ENCODE measurements around the gene FYN. TPM values are rescaled to one million over a fixed set of nuclear protein-coding genes. Genes with fewer than 3 reads are reported as not detected.

Gene FYN
- total RNA-seq, 1 experiment from 2014 or later, result 7.2 TPM

DNA sequence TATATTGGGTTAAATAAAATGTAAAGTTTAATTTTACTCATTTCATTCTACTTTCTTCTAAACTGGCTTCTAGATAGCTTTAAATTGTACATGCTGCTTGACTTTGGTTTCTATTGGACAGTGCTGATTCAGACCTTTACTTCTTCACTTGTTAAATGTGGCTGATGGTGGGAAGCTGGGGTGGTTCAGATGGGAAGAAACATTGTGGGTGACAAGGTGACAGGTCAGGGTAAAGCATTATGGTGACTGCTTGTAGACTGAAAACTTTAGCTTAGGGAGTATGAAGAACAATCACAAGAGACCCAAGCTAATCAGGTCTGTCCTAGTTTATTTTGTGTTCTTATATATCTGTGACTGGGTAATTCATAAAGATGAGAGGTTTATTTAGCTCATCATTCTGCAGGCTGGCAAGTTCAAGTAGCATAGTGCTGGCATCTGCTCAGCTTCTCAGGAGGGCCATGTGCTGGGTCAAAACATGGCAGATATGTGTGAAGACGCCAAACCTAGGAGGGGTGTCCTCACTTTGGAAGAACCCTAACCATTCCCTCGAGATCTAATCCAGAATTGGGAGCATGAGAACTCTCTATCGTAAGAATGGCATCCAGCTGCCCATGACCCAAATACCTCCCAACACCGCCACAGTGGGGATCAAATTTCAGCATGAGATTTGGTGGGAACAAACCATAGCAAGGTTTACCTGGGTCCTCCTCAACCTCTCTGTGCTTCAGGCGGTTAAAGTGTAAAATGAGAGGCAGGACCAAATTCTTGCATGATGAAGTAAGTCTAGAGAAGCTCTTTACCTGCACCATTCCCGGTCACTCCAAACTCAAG lies 102.8 kb downstream of the FYN start:
- no peak overlapping the region for H3K27ac Mint-ChIP-seq (ENCODE audit: unreplicated experiment)
- H3K4me3 Mint-ChIP-seq (ENCODE audit: unreplicated experiment), result no peak overlapping the region
- BruUV-seq (replicated peaks), result no TSS peak
- H3K36me3 ChIP-seq (ENCODE audit: control insufficient read depth, insufficient read depth, low read length), result no peaks in the 10 kb centered on the region
- intact Hi-C loops (cut with micrococcal nuclease; ENCODE audit: unreplicated experiment), result no loop called here
- DNase-seq, result no peak
- no peaks in the 10 kb centered on the region for H3K27me3 ChIP-seq (replicated peaks; ENCODE audit: control insufficient read depth, insufficient read depth, low read length)
- H3K36me3 Mint-ChIP-seq (ENCODE audit: insufficient read depth, unreplicated experiment), result no peaks in the 10 kb centered on the region
- TF ChIP-seq, protein P1, sequence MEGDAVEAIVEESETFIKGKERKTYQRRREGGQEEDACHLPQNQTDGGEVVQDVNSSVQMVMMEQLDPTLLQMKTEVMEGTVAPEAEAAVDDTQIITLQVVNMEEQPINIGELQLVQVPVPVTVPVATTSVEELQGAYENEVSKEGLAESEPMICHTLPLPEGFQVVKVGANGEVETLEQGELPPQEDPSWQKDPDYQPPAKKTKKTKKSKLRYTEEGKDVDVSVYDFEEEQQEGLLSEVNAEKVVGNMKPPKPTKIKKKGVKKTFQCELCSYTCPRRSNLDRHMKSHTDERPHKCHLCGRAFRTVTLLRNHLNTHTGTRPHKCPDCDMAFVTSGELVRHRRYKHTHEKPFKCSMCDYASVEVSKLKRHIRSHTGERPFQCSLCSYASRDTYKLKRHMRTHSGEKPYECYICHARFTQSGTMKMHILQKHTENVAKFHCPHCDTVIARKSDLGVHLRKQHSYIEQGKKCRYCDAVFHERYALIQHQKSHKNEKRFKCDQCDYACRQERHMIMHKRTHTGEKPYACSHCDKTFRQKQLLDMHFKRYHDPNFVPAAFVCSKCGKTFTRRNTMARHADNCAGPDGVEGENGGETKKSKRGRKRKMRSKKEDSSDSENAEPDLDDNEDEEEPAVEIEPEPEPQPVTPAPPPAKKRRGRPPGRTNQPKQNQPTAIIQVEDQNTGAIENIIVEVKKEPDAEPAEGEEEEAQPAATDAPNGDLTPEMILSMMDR (IDR thresholded peaks at IDR 0.05; ENCODE audit: insufficient read depth in 1 of 2, low read depth in 1 of 2, low read length in 1 of 2, severe bottlenecking in 1 of 2, unreplicated experiment in 1 of 2), result no peak
- ChIA-PET POLR2A (no interaction called here), CTCF (no interaction called here)
- no peaks in the 10 kb centered on the region for H3K9me3 ChIP-seq
- H3K9me3 Mint-ChIP-seq (ENCODE audit: unreplicated experiment), result no peaks in the 10 kb centered on the region
- no peaks in the 10 kb centered on the region for H3K4me1 Mint-ChIP-seq (ENCODE audit: low read depth, unreplicated experiment)
- H3K4me3 ChIP-seq (ENCODE audit: low read depth, low read length), result no peak overlapping the region
- H3K4me1 ChIP-seq, result no peaks in the 10 kb centered on the region
- H3K27me3 Mint-ChIP-seq (ENCODE audit: insufficient read depth, unreplicated experiment), result peaks cover 11% of the 10 kb centered on the region

DNA sequence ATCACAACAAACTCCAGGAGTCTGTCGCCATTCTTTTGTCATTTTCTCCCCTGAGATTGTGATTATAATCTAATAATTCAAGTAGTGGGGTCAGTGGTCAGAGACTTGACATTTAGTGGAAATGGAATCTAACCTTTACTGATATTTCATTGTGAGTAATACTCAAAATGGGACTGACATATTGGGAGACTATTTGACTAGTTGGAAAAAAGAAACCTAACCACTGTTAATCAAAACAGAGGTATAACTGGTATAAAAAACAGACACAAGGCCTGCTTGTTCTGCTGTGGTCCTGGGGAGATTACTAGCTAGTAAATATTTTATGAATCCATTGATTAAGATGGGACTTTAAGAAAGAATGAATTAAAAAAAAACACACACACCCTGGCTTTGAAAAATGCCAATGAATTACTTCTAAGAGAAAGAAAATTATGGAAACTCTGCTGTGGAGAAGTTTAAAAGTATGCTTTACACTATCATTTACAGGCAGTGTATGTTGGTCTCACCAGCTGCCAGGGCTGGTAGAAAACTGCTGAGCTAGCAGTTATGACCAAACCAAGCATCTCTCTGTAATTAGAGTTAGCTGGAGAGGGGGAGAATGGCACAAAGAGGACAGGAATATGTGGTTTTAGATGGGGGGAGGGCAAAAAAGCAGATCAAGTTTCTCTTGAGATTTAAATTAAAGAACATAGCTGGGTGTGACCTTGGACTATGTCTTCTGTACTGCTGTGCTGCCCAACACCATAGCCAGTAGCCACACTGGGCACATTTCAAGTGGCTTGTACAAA lies 103.7 kb downstream of the FYN start:
- no peaks in the 10 kb centered on the region for H3K4me1 Mint-ChIP-seq (ENCODE audit: low read depth, unreplicated experiment)
- ChIA-PET CTCF (no interaction called here), POLR2A (no interaction called here)
- intact Hi-C loops (cut with micrococcal nuclease; ENCODE audit: unreplicated experiment), result no loop called here
- no peaks in the 10 kb centered on the region for H3K9me3 ChIP-seq
- BruUV-seq (replicated peaks), result no TSS peak
- H3K4me1 ChIP-seq, result no peaks in the 10 kb centered on the region
- no peaks in the 10 kb centered on the region for H3K27me3 ChIP-seq (replicated peaks; ENCODE audit: control insufficient read depth, insufficient read depth, low read length)
- no peak overlapping the region for H3K27ac Mint-ChIP-seq (ENCODE audit: unreplicated experiment)
- no peak for DNase-seq
- TF ChIP-seq, protein P1 (IDR thresholded peaks at IDR 0.05; ENCODE audit: insufficient read depth in 1 of 2, low read depth in 1 of 2, low read length in 1 of 2, severe bottlenecking in 1 of 2, unreplicated experiment in 1 of 2), result no peak
- H3K4me3 Mint-ChIP-seq (ENCODE audit: unreplicated experiment), result no peak overlapping the region
- H3K9me3 Mint-ChIP-seq (ENCODE audit: unreplicated experiment), result no peaks in the 10 kb centered on the region
- H3K4me3 ChIP-seq (ENCODE audit: low read depth, low read length), result no peak overlapping the region
- no peaks in the 10 kb centered on the region for H3K36me3 Mint-ChIP-seq (ENCODE audit: insufficient read depth, unreplicated experiment)
- no peaks in the 10 kb centered on the region for H3K36me3 ChIP-seq (ENCODE audit: control insufficient read depth, insufficient read depth, low read length)
- H3K27me3 Mint-ChIP-seq (ENCODE audit: insufficient read depth, unreplicated experiment), result peaks cover 11% of the 10 kb centered on the region

DNA sequence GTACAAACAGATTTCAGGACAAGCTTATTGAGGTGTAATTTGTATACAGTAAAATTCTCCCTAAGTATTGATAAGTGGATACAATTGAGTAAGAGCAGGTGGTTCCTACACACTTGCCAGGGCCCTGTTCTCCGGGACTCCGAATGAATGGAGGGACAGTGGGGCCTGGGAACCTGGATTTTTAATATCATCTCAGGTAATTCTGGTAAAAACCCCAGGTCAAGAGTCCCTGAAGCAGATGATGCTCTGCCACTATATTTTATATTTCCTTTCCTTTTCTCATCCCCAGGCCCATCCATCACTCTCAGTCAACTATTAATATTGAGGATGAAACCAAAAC lies 104.9 kb downstream of the FYN start:
- no peaks in the 10 kb centered on the region for H3K9me3 ChIP-seq
- Mint-ChIP-seq H3K4me1 (ENCODE audit: low read depth, unreplicated experiment) (no peaks in the 10 kb centered on the region), H3K36me3 (ENCODE audit: insufficient read depth, unreplicated experiment) (no peaks in the 10 kb centered on the region), H3K27me3 (ENCODE audit: insufficient read depth, unreplicated experiment) (peaks cover 11% of the 10 kb centered on the region), H3K27ac (ENCODE audit: unreplicated experiment) (no peak overlapping the region), H3K9me3 (ENCODE audit: unreplicated experiment) (no peaks in the 10 kb centered on the region), H3K4me3 (ENCODE audit: unreplicated experiment) (no peak overlapping the region)
- CTCF ChIA-PET, result no interaction called here
- TF ChIP-seq, protein P1 (IDR thresholded peaks at IDR 0.05; ENCODE audit: insufficient read depth in 1 of 2, low read depth in 1 of 2, low read length in 1 of 2, severe bottlenecking in 1 of 2, unreplicated experiment in 1 of 2), result no peak
- intact Hi-C loops (cut with micrococcal nuclease; ENCODE audit: unreplicated experiment), result no loop called here
- H3K27me3 ChIP-seq (replicated peaks; ENCODE audit: control insufficient read depth, insufficient read depth, low read length), result no peaks in the 10 kb centered on the region
- no peaks in the 10 kb centered on the region for H3K4me1 ChIP-seq
- H3K4me3 ChIP-seq (ENCODE audit: low read depth, low read length), result no peak overlapping the region
- no peaks in the 10 kb centered on the region for H3K36me3 ChIP-seq (ENCODE audit: control insufficient read depth, insufficient read depth, low read length)
- DNase-seq, result no peak
- BruUV-seq (replicated peaks), result no TSS peak
- POLR2A ChIA-PET, result interaction anchor here (0.6 kb wide), 1 partner anchor 45 kb away, joined by 3 read pairs; no protein-coding TSS in a partner anchor
